Activated T-helper 1 cell treated with anti-CD3 and anti-CD28 coated beads, Interleukin-12 subunit alpha, Interleukin-12 subunit beta, Interleukin-2, Interleukin-4 antibody, amounts not matched to agents 30 ng/mL and 10 ng/mL and 1 ng/mL, durations not matched to agents 14 hours and 24 hours and 36 hours (primary cell): ENCODE results near the gene CACNA1B. TPM values are rescaled to one million over a fixed set of nuclear protein-coding genes. Genes with fewer than 3 reads are reported as not detected.
"Not testable (repeated sequence)": the region's sequence is repeated elsewhere in the genome, so short reads cannot be mapped to it uniquely, and the experiment has no call there.

Source experiments
- DNase-seq: peaks from one replicate; pipeline ENCODE4 v3.0.0; 2021; ENCODE audit warnings: low spot score
- H3K27ac Mint-ChIP-seq: one replicate; pipeline ENCODE4 v1.8.0; 2021; ENCODE audit warnings: mild to moderate bottlenecking, mixed read lengths
- H3K27me3 Mint-ChIP-seq: one replicate; pipeline ENCODE4 v1.8.0; 2022; ENCODE audit warnings: mild to moderate bottlenecking, moderate library complexity, mixed read lengths; ENCODE audit not compliant: insufficient read depth
- H3K36me3 Mint-ChIP-seq: one replicate; pipeline ENCODE4 v1.8.0; 2021; ENCODE audit warnings: low read depth, mixed read lengths
- H3K4me1 Mint-ChIP-seq: one replicate; pipeline ENCODE4 v1.8.0; 2021; ENCODE audit warnings: low read depth, mixed read lengths
- H3K4me3 Mint-ChIP-seq: one replicate; pipeline ENCODE4 v1.8.0; 2021; ENCODE audit warnings: mild to moderate bottlenecking, moderate library complexity, mixed read lengths
- H3K9me3 Mint-ChIP-seq: one replicate; pipeline ENCODE4 v1.8.0; 2021; ENCODE audit warnings: mixed read lengths
- intact Hi-C: fragments of 100-400 bp; cut with micrococcal nuclease; formaldehyde crosslinking; loops from one replicate; pipeline ENCODE4 v1.15.1; 2024
- total RNA-seq: library from RNA; stranded (reverse); gene quantifications from 2 replicates; pipeline ENCODE4 v1.2.3, GENCODE V29; 2022

Gene CACNA1B
- total RNA-seq, 1 donor from 2014 or later = not detected

GRCh38 chr9:138113701-138114325 lies 236.2 kb downstream of the CACNA1B start:
- H3K4me3 Mint-ChIP-seq, H3K27me3 Mint-ChIP-seq, DNase-seq, H3K4me1 Mint-ChIP-seq, H3K27ac Mint-ChIP-seq, intact Hi-C loops, H3K9me3 Mint-ChIP-seq, H3K36me3 Mint-ChIP-seq: not testable (repeated sequence)

- Mint-ChIP-seq H3K27ac (no peak overlapping the region), H3K36me3 (no peaks in the 10 kb centered on the region), H3K27me3 (no peaks in the 10 kb centered on the region), H3K4me3 (no peak overlapping the region), H3K4me1 (no peaks in the 10 kb centered on the region), H3K9me3 (no peaks in the 10 kb centered on the region)
- intact Hi-C loops = no loop called here
- DNase-seq = no peak
These were observed 237.1 kb downstream of the CACNA1B start for GRCh38 chr9:138114501-138115245.

- no peak for DNase-seq
- Mint-ChIP-seq H3K4me1 (no peaks in the 10 kb centered on the region), H3K4me3 (no peak overlapping the region), H3K36me3 (no peaks in the 10 kb centered on the region), H3K27me3 (no peaks in the 10 kb centered on the region), H3K27ac (no peak overlapping the region), H3K9me3 (no peaks in the 10 kb centered on the region)
- intact Hi-C loops = no loop called here
These were observed 237.9 kb downstream of the CACNA1B start for GRCh38 chr9:138115506-138115905.

- Mint-ChIP-seq H3K27me3 (no peaks in the 10 kb centered on the region), H3K4me1 (no peaks in the 10 kb centered on the region), H3K27ac (no peak overlapping the region), H3K9me3 (no peaks in the 10 kb centered on the region), H3K4me3 (no peak overlapping the region), H3K36me3 (no peaks in the 10 kb centered on the region)
- intact Hi-C loops = no loop called here
- no peak for DNase-seq
These were observed 238.9 kb downstream of the CACNA1B start for GRCh38 chr9:138116521-138116920.

GRCh38 chr9:138117101-138117750 lies 239.6 kb downstream of the CACNA1B start:
- H3K27ac Mint-ChIP-seq = no peak overlapping the region
- no peaks in the 10 kb centered on the region for H3K27me3 Mint-ChIP-seq
- no peaks in the 10 kb centered on the region for H3K36me3 Mint-ChIP-seq
- no peaks in the 10 kb centered on the region for H3K4me1 Mint-ChIP-seq
- H3K9me3 Mint-ChIP-seq = no peaks in the 10 kb centered on the region
- H3K4me3 Mint-ChIP-seq = no peak overlapping the region
- DNase-seq = no peak
- intact Hi-C loops = no loop called here

GRCh38 chr9:138117836-138118235 lies 240.3 kb downstream of the CACNA1B start:
- DNase-seq = no peak
- H3K27me3 Mint-ChIP-seq = no peaks in the 10 kb centered on the region
- H3K9me3 Mint-ChIP-seq = no peaks in the 10 kb centered on the region
- intact Hi-C loops = no loop called here
- no peak overlapping the region for H3K27ac Mint-ChIP-seq
- no peaks in the 10 kb centered on the region for H3K36me3 Mint-ChIP-seq
- H3K4me1 Mint-ChIP-seq = no peaks in the 10 kb centered on the region
- H3K4me3 Mint-ChIP-seq = no peak overlapping the region

GRCh38 chr9:138118601-138119071 lies 241.1 kb downstream of the CACNA1B start:
- no peak overlapping the region for H3K4me3 Mint-ChIP-seq
- H3K27me3 Mint-ChIP-seq = no peaks in the 10 kb centered on the region
- no peaks in the 10 kb centered on the region for H3K36me3 Mint-ChIP-seq
- H3K9me3 Mint-ChIP-seq = no peaks in the 10 kb centered on the region
- intact Hi-C loops = no loop called here
- no peak for DNase-seq
- no peak overlapping the region for H3K27ac Mint-ChIP-seq
- H3K4me1 Mint-ChIP-seq = no peaks in the 10 kb centered on the region

GRCh38 chr9:138119202-138120027 lies 241.8 kb downstream of the CACNA1B start:
- H3K4me3 Mint-ChIP-seq = no peak overlapping the region
- H3K27me3 Mint-ChIP-seq = no peaks in the 10 kb centered on the region
- no peak overlapping the region for H3K27ac Mint-ChIP-seq
- no peak for DNase-seq
- no peaks in the 10 kb centered on the region for H3K9me3 Mint-ChIP-seq
- H3K4me1 Mint-ChIP-seq = no peaks in the 10 kb centered on the region
- H3K36me3 Mint-ChIP-seq = no peaks in the 10 kb centered on the region
- intact Hi-C loops = no loop called here

GRCh38 chr9:138120072-138120471 lies 242.5 kb downstream of the CACNA1B start:
- H3K27ac Mint-ChIP-seq = no peak overlapping the region
- H3K36me3 Mint-ChIP-seq = no peaks in the 10 kb centered on the region
- intact Hi-C loops = no loop called here
- H3K27me3 Mint-ChIP-seq = no peaks in the 10 kb centered on the region
- H3K4me3 Mint-ChIP-seq = no peak overlapping the region
- no peaks in the 10 kb centered on the region for H3K9me3 Mint-ChIP-seq
- no peak for DNase-seq
- H3K4me1 Mint-ChIP-seq = no peaks in the 10 kb centered on the region

- Mint-ChIP-seq H3K4me1 (no peaks in the 10 kb centered on the region), H3K4me3 (no peak overlapping the region), H3K27ac (no peak overlapping the region), H3K9me3 (no peaks in the 10 kb centered on the region), H3K27me3 (no peaks in the 10 kb centered on the region), H3K36me3 (no peaks in the 10 kb centered on the region)
- intact Hi-C loops = no loop called here
- no peak for DNase-seq
These were observed 243.2 kb downstream of the CACNA1B start for GRCh38 chr9:138120511-138121437.

- no peak for DNase-seq
- Mint-ChIP-seq H3K27me3 (no peaks in the 10 kb centered on the region), H3K4me1 (no peaks in the 10 kb centered on the region), H3K9me3 (no peaks in the 10 kb centered on the region), H3K36me3 (no peaks in the 10 kb centered on the region), H3K27ac (no peak overlapping the region), H3K4me3 (no peak overlapping the region)
- intact Hi-C loops = no loop called here
These were observed 244.0 kb downstream of the CACNA1B start for GRCh38 chr9:138121438-138122050.

GRCh38 chr9:138122201-138122600 lies 244.6 kb downstream of the CACNA1B start:
- H3K27me3 Mint-ChIP-seq = no peaks in the 10 kb centered on the region
- no peak overlapping the region for H3K4me3 Mint-ChIP-seq
- no peak overlapping the region for H3K27ac Mint-ChIP-seq
- no peaks in the 10 kb centered on the region for H3K4me1 Mint-ChIP-seq
- no peak for DNase-seq
- intact Hi-C loops = no loop called here
- no peaks in the 10 kb centered on the region for H3K9me3 Mint-ChIP-seq
- H3K36me3 Mint-ChIP-seq = no peaks in the 10 kb centered on the region
